Body of pancreas (tissue), 4 donors: ENCODE data around the gene EN2.

ENCODE experiments used
- POLR2A ChIP-seq, 3 donors: fragments of 450-650 bp; IDR thresholded peaks; one replicate each; pipeline ENCODE4 v1.6.1; 2016; ENCODE audit warnings: antibody characterized with exemption in 3 of 3, mild to moderate bottlenecking in 2 of 3
- TF ChIP-seq, protein P1 (sequence below), 7 experiments: fragments of 450-650 bp in 4 of 7; fragments of 200-600 bp in 3 of 7; sonication (generic) in 3 of 7; IDR thresholded peaks; one replicate each; pipeline ENCODE4 v1.5.1; 2016 to 2019; ENCODE audit warnings: antibody characterized with exemption in 7 of 7

DNA sequence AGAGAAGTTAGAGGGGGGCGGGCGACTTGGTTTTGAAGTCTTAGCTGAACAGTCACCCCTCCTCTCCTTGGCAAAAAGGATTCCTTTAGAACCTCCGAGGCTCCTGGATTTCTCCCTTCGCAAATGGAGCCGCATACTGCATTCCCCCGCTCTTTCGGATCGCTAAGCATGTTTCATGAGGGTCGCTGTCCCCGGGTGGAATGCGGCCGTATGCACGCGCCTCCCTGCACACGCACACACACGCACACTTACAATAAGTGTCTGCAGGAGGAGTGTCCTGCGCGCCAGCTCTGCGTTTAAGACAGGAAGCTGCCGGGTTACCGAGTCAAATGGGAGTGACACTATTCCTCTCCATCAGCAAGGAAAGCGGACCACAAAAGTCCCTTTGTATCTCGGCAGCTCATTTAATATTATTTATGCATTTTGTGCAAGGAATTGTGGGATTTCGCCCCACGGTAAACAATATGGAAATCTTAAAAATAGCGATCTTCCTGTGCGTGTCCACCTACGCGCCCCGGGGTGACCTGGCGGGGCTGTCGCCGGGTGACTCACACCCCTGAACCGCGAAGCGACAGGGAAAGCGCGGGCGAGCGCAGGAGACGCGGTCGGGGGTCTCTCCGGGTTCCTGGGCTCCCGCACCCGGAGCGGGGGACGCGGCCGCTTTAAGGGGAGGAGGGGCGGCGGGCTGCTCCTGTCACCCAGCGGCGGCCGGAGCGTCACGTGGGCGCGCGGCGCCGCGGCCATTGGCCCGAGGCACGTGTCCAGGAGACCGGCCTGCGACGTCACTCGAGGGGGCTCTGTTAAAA lies 988 bp upstream of the EN2 start:
- TF ChIP-seq, protein P1, sequence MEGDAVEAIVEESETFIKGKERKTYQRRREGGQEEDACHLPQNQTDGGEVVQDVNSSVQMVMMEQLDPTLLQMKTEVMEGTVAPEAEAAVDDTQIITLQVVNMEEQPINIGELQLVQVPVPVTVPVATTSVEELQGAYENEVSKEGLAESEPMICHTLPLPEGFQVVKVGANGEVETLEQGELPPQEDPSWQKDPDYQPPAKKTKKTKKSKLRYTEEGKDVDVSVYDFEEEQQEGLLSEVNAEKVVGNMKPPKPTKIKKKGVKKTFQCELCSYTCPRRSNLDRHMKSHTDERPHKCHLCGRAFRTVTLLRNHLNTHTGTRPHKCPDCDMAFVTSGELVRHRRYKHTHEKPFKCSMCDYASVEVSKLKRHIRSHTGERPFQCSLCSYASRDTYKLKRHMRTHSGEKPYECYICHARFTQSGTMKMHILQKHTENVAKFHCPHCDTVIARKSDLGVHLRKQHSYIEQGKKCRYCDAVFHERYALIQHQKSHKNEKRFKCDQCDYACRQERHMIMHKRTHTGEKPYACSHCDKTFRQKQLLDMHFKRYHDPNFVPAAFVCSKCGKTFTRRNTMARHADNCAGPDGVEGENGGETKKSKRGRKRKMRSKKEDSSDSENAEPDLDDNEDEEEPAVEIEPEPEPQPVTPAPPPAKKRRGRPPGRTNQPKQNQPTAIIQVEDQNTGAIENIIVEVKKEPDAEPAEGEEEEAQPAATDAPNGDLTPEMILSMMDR (IDR thresholded peaks at IDR 0.05) = no peak
- TF ChIP-seq POLR2A (IDR thresholded peaks at IDR 0.05) = no peak
